GM18868 (cell line): ENCODE data around the gene TMEM132E.

Experiments
- ATAC-seq: cut with Tn5 transposase; IDR thresholded peaks from one replicate; pipeline ENCODE4 v1.9.1; 2021; ENCODE audit warnings: mild to moderate bottlenecking, moderate library complexity; ENCODE audit not compliant: unreplicated experiment

TMEM132E gene

GRCh38 chr17:34656801-34657200 lies 77.4 kb downstream of the TMEM132E start:
- ATAC-seq = no peak

GRCh38 chr17:34658811-34659560 lies 79.6 kb downstream of the TMEM132E start:
- ATAC-seq = no peak

- no peak for ATAC-seq
These were observed 84.3 kb downstream of the TMEM132E start for GRCh38 chr17:34663714-34664113.

GRCh38 chr17:34665150-34665806 lies 85.9 kb downstream of the TMEM132E start:
- no peak for ATAC-seq

GRCh38 chr17:34665819-34666763 lies 86.7 kb downstream of the TMEM132E start:
- no peak for ATAC-seq

- ATAC-seq = no peak
These were observed 88.3 kb downstream of the TMEM132E start for GRCh38 chr17:34667656-34668055.

- ATAC-seq = no peak
These were observed 88.8 kb downstream of the TMEM132E start for GRCh38 chr17:34668206-34668605.

GRCh38 chr17:34669511-34669910 lies 90.1 kb downstream of the TMEM132E start:
- no peak for ATAC-seq

GRCh38 chr17:34670618-34671017 lies 91.2 kb downstream of the TMEM132E start:
- no peak for ATAC-seq

GRCh38 chr17:34671191-34671590 lies 91.8 kb downstream of the TMEM132E start:
- ATAC-seq = no peak

GRCh38 chr17:34672176-34672785 lies 92.9 kb downstream of the TMEM132E start:
- ATAC-seq = no peak

- no peak for ATAC-seq
These were observed 94.1 kb downstream of the TMEM132E start for GRCh38 chr17:34673516-34673915.

GRCh38 chr17:34673995-34674890 lies 94.9 kb downstream of the TMEM132E start:
- ATAC-seq = no peak

GRCh38 chr17:34675143-34675542 lies 95.8 kb downstream of the TMEM132E start:
- ATAC-seq = no peak

GRCh38 chr17:34675605-34676004 lies 96.2 kb downstream of the TMEM132E start:
- no peak for ATAC-seq

- no peak for ATAC-seq
These were observed 100.8 kb downstream of the TMEM132E start for GRCh38 chr17:34680151-34680550.

- ATAC-seq = no peak
These were observed 102.9 kb downstream of the TMEM132E start for GRCh38 chr17:34682305-34682704.

GRCh38 chr17:34683390-34683789 lies 104.0 kb downstream of the TMEM132E start:
- ATAC-seq = no peak
